Measurements from ENCODE around the gene HIBCH.
"Not testable (repeated sequence)": the region's sequence is repeated elsewhere in the genome, so short reads cannot be mapped to it uniquely, and the experiment has no call there.

HIBCH gene

GRCh38 chr2:190340369-190340768 is 20.7 kb upstream of the HIBCH start:
- no peak overlapping the region for H3K4me3 ChIP-seq (ENCODE audit: low read depth, low read length)
- H3K27ac ChIP-seq (ENCODE audit: low read depth, low read length), result no peak overlapping the region
- peaks cover 9% of the 10 kb centered on the region for H3K27me3 ChIP-seq (ENCODE audit: control insufficient read depth, insufficient read depth, low read length)
- H3K9ac ChIP-seq (ENCODE audit: low read length), result no peak overlapping the region
- H3K36me3 ChIP-seq (ENCODE audit: control insufficient read depth, insufficient read depth, low read length), result no peaks in the 10 kb centered on the region
- H3K9me3 ChIP-seq (ENCODE audit: control insufficient read depth, insufficient read depth, low read depth, low read length), result no peaks in the 10 kb centered on the region
- peaks cover 10% of the 10 kb centered on the region; the same call in 1 of the 2 replicates for H3K4me1 ChIP-seq (ENCODE audit: control insufficient read depth, insufficient read depth, low read length)

GRCh38 chr2:190339394-190339793 is 19.8 kb upstream of the HIBCH start:
- Histone ChIP-seq H3K4me1 (ENCODE audit: control insufficient read depth, insufficient read depth, low read length) (peaks cover 10% of the 10 kb centered on the region; the same call in 1 of the 2 replicates), H3K36me3 (ENCODE audit: control insufficient read depth, insufficient read depth, low read length) (no peaks in the 10 kb centered on the region), H3K9ac (ENCODE audit: low read length) (no peak overlapping the region), H3K4me3 (ENCODE audit: low read depth, low read length) (no peak overlapping the region), H3K27me3 (ENCODE audit: control insufficient read depth, insufficient read depth, low read length) (peaks cover 9% of the 10 kb centered on the region), H3K27ac (ENCODE audit: low read depth, low read length) (no peak overlapping the region), H3K9me3 (ENCODE audit: control insufficient read depth, insufficient read depth, low read depth, low read length) (no peaks in the 10 kb centered on the region)

GRCh38 chr2:190338453-190338852 is 18.8 kb upstream of the HIBCH start:
- Histone ChIP-seq H3K27me3 (ENCODE audit: control insufficient read depth, insufficient read depth, low read length) (peaks cover 5% of the 10 kb centered on the region), H3K4me1 (ENCODE audit: control insufficient read depth, insufficient read depth, low read length) (peaks cover 10% of the 10 kb centered on the region; the same call in 1 of the 2 replicates), H3K27ac (ENCODE audit: low read depth, low read length) (no peak overlapping the region)

GRCh38 chr2:190336420-190336819 is 16.8 kb upstream of the HIBCH start:
- H3K27ac ChIP-seq (ENCODE audit: low read depth, low read length), result no peak overlapping the region
- no peak overlapping the region for H3K9ac ChIP-seq (ENCODE audit: low read length)
- H3K4me1 ChIP-seq (ENCODE audit: control insufficient read depth, insufficient read depth, low read length), result no peaks in the 10 kb centered on the region
- no peak overlapping the region for H3K4me3 ChIP-seq (ENCODE audit: low read depth, low read length)
- no peaks in the 10 kb centered on the region for H3K27me3 ChIP-seq (ENCODE audit: control insufficient read depth, insufficient read depth, low read length)
- no peaks in the 10 kb centered on the region for H3K9me3 ChIP-seq (ENCODE audit: control insufficient read depth, insufficient read depth, low read depth, low read length)
- no peaks in the 10 kb centered on the region for H3K36me3 ChIP-seq (ENCODE audit: control insufficient read depth, insufficient read depth, low read length)

More at GRCh38 chr2:190338453-190338852, 18.8 kb upstream of the HIBCH start:
- Histone ChIP-seq H3K4me3 (ENCODE audit: low read depth, low read length) (no peak overlapping the region), H3K9ac (ENCODE audit: low read length) (no peak overlapping the region), H3K9me3 (ENCODE audit: control insufficient read depth, insufficient read depth, low read depth, low read length) (no peaks in the 10 kb centered on the region), H3K36me3 (ENCODE audit: control insufficient read depth, insufficient read depth, low read length) (no peaks in the 10 kb centered on the region)

- H3K4me1 ChIP-seq (ENCODE audit: control insufficient read depth, insufficient read depth, low read length); H3K27ac ChIP-seq (ENCODE audit: low read depth, low read length): not testable (repeated sequence)
Measured at GRCh38 chr2:190335584-190335983, 16.0 kb upstream of the HIBCH start.

GRCh38 chr2:190335225-190335559 is 15.6 kb upstream of the HIBCH start:
- H3K9ac ChIP-seq (ENCODE audit: low read length), result no peak overlapping the region

More at GRCh38 chr2:190335584-190335983, 16.0 kb upstream of the HIBCH start:
- not testable (repeated sequence) for H3K36me3 ChIP-seq (ENCODE audit: control insufficient read depth, insufficient read depth, low read length); H3K27me3 ChIP-seq (ENCODE audit: control insufficient read depth, insufficient read depth, low read length); H3K9ac ChIP-seq (ENCODE audit: low read length); H3K4me3 ChIP-seq (ENCODE audit: low read depth, low read length); H3K9me3 ChIP-seq (ENCODE audit: control insufficient read depth, insufficient read depth, low read depth, low read length)

GRCh38 chr2:190334479-190335224 is 15.0 kb upstream of the HIBCH start:
- Histone ChIP-seq H3K27me3 (ENCODE audit: control insufficient read depth, insufficient read depth, low read length) (no peaks in the 10 kb centered on the region), H3K4me3 (ENCODE audit: low read depth, low read length) (no peak overlapping the region), H3K36me3 (ENCODE audit: control insufficient read depth, insufficient read depth, low read length) (no peaks in the 10 kb centered on the region), H3K9me3 (ENCODE audit: control insufficient read depth, insufficient read depth, low read depth, low read length) (no peaks in the 10 kb centered on the region), H3K4me1 (ENCODE audit: control insufficient read depth, insufficient read depth, low read length) (no peaks in the 10 kb centered on the region), H3K9ac (ENCODE audit: low read length) (no peak overlapping the region), H3K27ac (ENCODE audit: low read depth, low read length) (no peak overlapping the region)

More at GRCh38 chr2:190335225-190335559, 15.6 kb upstream of the HIBCH start:
- Histone ChIP-seq H3K4me1 (ENCODE audit: control insufficient read depth, insufficient read depth, low read length) (no peaks in the 10 kb centered on the region), H3K4me3 (ENCODE audit: low read depth, low read length) (no peak overlapping the region), H3K27me3 (ENCODE audit: control insufficient read depth, insufficient read depth, low read length) (no peaks in the 10 kb centered on the region), H3K27ac (ENCODE audit: low read depth, low read length) (no peak overlapping the region), H3K36me3 (ENCODE audit: control insufficient read depth, insufficient read depth, low read length) (no peaks in the 10 kb centered on the region), H3K9me3 (ENCODE audit: control insufficient read depth, insufficient read depth, low read depth, low read length) (no peaks in the 10 kb centered on the region)

GRCh38 chr2:190333928-190334327 is 14.3 kb upstream of the HIBCH start:
- Histone ChIP-seq H3K27ac (ENCODE audit: low read depth, low read length) (no peak overlapping the region), H3K36me3 (ENCODE audit: control insufficient read depth, insufficient read depth, low read length) (no peaks in the 10 kb centered on the region), H3K9ac (ENCODE audit: low read length) (no peak overlapping the region), H3K4me1 (ENCODE audit: control insufficient read depth, insufficient read depth, low read length) (no peaks in the 10 kb centered on the region), H3K4me3 (ENCODE audit: low read depth, low read length) (no peak overlapping the region), H3K9me3 (ENCODE audit: control insufficient read depth, insufficient read depth, low read depth, low read length) (no peaks in the 10 kb centered on the region), H3K27me3 (ENCODE audit: control insufficient read depth, insufficient read depth, low read length) (no peaks in the 10 kb centered on the region)

- H3K27me3 ChIP-seq (ENCODE audit: control insufficient read depth, insufficient read depth, low read length), result no peaks in the 10 kb centered on the region
- no peaks in the 10 kb centered on the region for H3K4me1 ChIP-seq (ENCODE audit: control insufficient read depth, insufficient read depth, low read length)
- no peaks in the 10 kb centered on the region for H3K9me3 ChIP-seq (ENCODE audit: control insufficient read depth, insufficient read depth, low read depth, low read length)
- H3K36me3 ChIP-seq (ENCODE audit: control insufficient read depth, insufficient read depth, low read length), result no peaks in the 10 kb centered on the region
- no peak overlapping the region for H3K4me3 ChIP-seq (ENCODE audit: low read depth, low read length)
- no peak overlapping the region for H3K9ac ChIP-seq (ENCODE audit: low read length)
- H3K27ac ChIP-seq (ENCODE audit: low read depth, low read length), result no peak overlapping the region
Measured at GRCh38 chr2:190333395-190333794, 13.8 kb upstream of the HIBCH start.

GRCh38 chr2:190328573-190329147 is 9.0 kb upstream of the HIBCH start:
- no peak overlapping the region for H3K4me3 ChIP-seq (ENCODE audit: low read depth, low read length)
- no peak overlapping the region for H3K9ac ChIP-seq (ENCODE audit: low read length)
- H3K27me3 ChIP-seq (ENCODE audit: control insufficient read depth, insufficient read depth, low read length), result no peaks in the 10 kb centered on the region
- H3K4me1 ChIP-seq (ENCODE audit: control insufficient read depth, insufficient read depth, low read length), result no peaks in the 10 kb centered on the region
- no peak overlapping the region for H3K27ac ChIP-seq (ENCODE audit: low read depth, low read length)
- H3K9me3 ChIP-seq (ENCODE audit: control insufficient read depth, insufficient read depth, low read depth, low read length), result no peaks in the 10 kb centered on the region
- H3K36me3 ChIP-seq (ENCODE audit: control insufficient read depth, insufficient read depth, low read length), result no peaks in the 10 kb centered on the region

GRCh38 chr2:190327867-190328572 is 8.4 kb upstream of the HIBCH start:
- H3K4me1 ChIP-seq (ENCODE audit: control insufficient read depth, insufficient read depth, low read length), result no peaks in the 10 kb centered on the region
- H3K4me3 ChIP-seq (ENCODE audit: low read depth, low read length), result no peak overlapping the region
- H3K9ac ChIP-seq (ENCODE audit: low read length), result no peak overlapping the region
- H3K27me3 ChIP-seq (ENCODE audit: control insufficient read depth, insufficient read depth, low read length), result no peaks in the 10 kb centered on the region
- no peak overlapping the region for H3K27ac ChIP-seq (ENCODE audit: low read depth, low read length)
- no peaks in the 10 kb centered on the region for H3K9me3 ChIP-seq (ENCODE audit: control insufficient read depth, insufficient read depth, low read depth, low read length)
- H3K36me3 ChIP-seq (ENCODE audit: control insufficient read depth, insufficient read depth, low read length), result no peaks in the 10 kb centered on the region
